GM21447 (cell line): Measurements from ENCODE around the gene LPCAT2.

Source experiments
- ATAC-seq: cut with Tn5 transposase; IDR thresholded peaks from one replicate; pipeline ENCODE4 v1.9.1; 2021; ENCODE audit not compliant: unreplicated experiment

Gene LPCAT2

DNA sequence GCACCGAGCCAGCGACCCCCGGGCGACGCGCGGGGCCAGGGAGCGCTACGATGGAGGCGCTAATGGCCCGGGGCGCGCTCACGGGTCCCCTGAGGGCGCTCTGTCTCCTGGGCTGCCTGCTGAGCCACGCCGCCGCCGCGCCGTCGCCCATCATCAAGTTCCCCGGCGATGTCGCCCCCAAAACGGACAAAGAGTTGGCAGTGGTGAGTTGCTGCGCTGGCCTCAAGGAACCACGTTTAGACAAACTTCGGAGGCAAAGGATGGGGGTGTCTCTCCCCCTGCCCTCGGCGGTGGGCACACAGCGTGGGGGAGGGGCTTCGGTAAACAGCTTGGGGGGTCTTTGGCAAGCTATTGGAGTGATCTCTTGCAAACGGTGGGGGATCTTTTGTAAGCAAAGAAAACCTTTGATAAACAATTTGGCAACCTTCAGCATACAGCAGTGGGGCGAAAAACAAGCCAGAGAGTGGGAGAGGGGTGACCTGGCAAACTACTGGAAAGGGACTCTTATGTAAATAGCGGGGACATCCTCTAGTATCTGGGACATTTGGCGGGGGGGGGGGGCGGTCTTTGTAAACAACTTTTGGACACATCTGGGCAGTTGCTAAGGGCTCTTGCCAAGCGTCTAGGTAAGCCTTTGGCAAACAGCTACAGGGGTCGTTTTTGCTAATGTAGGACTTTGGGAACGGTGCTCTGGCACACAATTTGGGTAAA, 29.3 kb upstream of the LPCAT2 start:
- ATAC-seq = no peak

DNA sequence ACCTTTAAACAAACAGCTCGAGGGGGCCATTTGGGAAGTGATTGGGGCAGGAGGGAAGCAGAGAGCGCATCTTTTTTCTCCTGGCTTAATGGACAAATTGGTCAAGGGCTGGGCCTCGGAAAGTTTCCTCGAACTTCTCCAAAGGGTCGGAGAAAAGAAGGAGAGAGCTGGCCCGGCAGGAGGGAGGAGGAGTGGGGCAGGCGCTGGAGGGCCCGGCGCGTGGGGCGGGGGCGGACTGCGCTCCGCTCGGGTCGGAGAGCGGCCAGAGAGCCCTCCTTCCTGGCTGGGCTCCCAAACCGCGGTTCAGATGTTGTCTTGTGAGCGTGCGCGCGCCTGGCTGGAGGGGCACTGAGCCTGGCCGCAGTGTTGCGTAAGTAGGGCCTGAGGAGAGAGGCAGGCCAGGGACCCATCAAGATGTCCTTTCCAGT, 28.6 kb upstream of the LPCAT2 start:
- ATAC-seq = no peak

DNA sequence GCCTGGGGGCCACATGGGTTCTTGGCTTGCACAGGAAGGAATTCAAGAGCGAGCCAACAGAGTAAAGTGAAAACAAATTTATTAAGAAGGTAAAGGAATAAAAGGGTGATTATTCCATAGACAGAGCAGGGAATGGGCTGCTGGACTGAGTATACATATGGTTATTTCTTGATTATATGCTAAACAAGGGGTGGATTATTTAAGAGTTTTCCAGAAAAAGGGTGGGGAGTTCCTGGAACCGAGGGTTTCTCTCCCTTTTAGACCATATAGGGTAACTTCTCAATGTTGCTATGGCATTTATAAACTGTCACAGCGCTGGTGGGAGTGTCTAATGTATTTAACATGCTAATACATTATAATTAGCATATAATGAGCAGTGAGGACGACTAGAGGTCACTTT, 27.8 kb upstream of the LPCAT2 start:
- no peak for ATAC-seq

DNA sequence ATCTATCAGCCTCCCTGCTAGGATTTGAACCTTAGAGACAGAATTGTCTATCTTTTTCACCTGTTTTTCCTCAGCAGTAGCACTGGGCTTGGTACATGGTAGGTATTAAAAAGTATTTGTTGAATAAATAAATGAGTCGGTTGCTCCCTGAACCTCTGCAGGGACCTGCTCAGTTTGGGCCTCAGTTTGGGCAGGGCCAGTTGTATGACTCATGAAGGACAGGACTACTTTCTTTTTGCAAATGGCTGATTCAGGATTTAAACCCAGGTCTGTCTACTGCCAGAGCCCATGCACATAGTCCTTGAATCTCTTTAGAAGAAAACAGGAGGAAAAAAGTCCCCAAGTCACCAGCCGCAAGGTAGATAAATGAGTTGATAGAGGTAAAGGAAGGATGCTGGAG, 26.8 kb upstream of the LPCAT2 start:
- ATAC-seq = no peak

DNA sequence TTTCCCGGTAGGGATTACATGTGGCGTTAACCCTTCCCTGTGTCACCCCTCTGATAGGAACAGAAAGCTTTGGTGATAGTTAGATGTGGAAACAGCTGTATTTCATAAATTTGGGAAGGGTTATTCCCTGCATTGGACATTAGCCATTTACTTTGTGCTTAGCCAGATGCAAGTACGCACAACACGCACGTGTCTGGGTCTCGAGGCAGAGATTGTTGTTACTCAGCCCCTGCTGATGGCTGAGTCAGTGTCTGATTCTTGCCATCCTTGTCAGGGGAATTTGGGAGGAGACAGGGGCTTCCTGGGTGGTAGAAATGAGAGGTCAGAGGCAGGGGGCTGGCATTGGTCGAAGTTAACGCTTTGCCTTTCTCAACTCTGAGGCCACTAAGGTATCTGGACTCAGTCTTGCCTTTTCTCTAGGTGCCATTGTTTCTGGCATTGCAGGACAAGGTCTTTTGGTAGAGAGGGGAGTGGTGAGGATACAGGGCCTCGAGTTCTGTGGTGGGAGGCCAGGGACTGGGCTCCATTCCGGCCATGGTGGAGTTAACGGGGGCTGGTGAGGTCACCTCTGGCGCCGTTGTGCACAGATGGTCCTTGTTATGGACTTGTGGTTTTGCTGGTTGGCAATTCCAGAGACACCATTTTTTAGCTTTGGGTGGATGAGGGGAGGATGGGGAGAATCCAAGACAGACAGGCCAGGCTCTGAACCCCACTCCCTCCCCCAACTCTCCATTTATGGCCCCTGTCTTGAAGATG, 21.6 kb upstream of the LPCAT2 start:
- no peak for ATAC-seq

DNA sequence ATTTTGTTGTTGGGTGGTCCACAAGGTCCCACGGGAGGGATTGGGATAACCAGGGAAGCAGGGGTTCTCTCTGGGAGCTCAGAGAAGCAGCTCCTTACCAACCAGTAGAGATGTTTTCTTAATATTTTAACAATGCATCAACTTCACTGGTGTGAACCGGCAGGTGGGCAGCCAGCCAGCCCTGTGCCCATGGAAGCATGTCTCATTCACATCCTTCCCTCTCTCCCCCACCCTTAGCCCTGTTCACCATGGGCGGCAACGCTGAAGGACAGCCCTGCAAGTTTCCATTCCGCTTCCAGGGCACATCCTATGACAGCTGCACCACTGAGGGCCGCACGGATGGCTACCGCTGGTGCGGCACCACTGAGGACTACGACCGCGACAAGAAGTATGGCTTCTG, 20.6 kb upstream of the LPCAT2 start:
- ATAC-seq = no peak

DNA sequence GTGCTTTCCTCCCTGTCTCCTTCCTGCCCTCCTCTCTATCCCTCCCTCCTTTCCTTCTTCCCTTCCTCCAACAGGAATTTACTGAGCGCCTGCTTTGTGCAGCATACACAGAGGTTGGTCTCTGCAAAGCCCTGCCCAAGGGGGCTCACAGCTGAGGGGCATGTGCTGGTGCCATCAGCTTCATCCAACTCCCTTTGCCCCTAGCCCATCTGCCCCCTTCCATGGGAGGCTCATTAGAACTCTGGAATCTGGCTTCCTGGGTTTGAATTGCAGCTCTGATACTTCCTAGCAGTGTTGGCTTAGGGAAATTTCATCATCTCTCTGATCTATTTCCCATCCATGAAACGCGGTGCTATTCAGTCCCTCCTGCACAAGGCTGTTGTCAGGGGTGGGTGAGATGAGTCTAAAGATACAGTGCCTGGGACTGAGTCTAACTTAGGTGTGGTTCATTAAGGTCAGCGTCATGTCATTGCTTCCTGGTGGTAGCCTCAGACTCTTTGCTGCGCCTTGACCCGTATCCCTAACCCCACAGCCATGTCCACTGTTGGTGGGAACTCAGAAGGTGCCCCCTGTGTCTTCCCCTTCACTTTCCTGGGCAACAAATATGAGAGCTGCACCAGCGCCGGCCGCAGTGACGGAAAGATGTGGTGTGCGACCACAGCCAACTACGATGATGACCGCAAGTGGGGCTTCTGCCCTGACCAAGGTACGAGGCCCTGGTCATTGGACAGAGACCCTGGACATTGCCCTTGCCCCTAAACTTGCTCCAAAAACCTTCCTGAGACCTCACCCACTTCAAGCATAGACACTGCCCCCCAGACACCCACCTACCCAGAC, 19.5 kb upstream of the LPCAT2 start:
- ATAC-seq = no peak

DNA sequence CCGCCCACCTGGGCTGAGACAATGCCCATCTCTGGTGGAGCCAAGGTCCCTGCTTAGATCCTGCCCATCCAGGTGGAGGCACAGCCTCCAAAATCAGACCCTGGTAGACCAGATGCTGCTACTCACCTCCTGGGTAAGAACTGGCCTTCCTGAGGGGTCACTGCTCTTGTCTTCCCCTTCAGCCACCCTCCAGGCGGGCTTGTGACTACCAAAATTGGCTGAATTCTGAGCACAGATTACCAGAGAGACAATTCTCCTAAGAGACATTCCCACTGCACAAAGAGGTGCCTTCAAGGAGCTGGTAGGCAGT, 19.0 kb upstream of the LPCAT2 start:
- no peak for ATAC-seq

DNA sequence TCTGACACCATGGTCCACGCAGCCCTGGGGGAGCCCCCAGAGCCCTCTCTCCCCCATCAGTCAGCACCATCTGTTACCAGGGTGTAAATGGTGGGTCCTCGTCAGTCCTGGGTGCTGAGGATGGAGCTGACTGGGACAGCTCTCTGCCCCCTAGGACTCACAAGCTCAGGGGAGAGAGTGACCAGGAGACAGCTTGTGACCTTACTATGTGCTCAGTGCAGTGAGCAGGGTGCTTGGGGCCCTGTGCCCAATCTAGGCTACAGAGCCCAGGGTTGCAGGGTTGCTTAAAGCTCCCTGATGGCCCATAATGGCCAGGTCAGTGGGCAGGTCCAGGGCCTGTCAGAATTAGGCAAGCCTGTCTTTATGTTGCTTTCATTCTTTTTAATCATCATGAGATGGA, 18.6 kb upstream of the LPCAT2 start:
- no peak for ATAC-seq

DNA sequence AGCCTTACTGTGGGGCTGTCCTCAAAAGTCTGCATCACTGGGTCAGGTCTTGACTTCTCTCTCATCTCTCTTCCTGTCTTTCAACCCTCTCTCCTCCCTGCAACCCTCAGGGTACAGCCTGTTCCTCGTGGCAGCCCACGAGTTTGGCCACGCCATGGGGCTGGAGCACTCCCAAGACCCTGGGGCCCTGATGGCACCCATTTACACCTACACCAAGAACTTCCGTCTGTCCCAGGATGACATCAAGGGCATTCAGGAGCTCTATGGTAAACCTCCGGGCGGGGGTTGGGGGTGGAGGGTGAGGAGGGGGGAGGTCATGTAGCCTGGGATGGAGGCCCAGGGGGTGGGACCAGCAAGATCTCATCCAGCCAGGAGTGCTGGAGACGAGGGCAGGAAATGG, 17.2 kb upstream of the LPCAT2 start:
- ATAC-seq = no peak

DNA sequence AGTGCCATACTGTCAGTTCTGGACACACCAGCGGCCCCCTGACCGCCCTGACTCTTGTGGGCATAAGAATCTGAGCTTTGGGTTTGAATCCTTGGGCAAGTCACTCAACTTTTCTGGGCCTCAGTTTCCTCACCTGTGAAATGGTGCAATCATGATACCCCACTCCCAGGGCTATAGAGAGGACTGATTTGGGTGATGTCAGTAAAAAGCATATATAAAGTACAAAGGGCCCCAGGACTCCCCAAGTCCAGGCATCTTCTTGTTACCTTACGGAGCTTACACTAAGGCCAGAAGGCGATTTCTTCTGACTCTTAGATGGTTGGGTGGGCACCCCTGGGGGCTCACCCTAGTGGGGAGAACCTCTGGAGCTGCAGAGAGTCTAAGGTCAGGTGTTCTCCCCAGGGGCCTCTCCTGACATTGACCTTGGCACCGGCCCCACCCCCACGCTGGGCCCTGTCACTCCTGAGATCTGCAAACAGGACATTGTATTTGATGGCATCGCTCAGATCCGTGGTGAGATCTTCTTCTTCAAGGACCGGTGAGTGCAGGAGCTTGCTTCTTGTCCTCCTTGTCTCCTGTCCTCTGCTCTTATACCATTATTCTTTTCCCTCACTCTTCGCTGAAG, 16.0 kb upstream of the LPCAT2 start:
- ATAC-seq = no peak

DNA sequence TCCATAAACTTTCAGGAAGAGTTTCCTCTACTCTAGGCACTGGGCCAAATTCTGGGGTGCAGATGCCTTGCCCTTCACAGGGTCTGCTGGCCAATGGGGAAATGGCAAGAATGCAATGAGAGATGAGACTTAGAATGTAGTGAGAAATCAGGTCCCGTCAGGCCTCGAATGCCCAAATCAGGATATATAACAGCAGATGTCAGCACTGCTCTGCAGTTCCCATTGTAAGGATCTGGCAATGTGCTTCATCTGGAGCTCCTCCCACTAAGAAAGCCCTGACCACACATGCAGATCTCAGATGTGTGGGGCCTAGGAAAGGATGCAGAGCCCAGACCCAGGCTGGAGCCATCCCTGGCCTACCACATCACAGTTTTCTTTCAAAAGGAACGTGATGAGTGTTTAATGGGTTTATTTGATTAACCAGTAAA, 13.9 kb upstream of the LPCAT2 start:
- ATAC-seq = no peak

DNA sequence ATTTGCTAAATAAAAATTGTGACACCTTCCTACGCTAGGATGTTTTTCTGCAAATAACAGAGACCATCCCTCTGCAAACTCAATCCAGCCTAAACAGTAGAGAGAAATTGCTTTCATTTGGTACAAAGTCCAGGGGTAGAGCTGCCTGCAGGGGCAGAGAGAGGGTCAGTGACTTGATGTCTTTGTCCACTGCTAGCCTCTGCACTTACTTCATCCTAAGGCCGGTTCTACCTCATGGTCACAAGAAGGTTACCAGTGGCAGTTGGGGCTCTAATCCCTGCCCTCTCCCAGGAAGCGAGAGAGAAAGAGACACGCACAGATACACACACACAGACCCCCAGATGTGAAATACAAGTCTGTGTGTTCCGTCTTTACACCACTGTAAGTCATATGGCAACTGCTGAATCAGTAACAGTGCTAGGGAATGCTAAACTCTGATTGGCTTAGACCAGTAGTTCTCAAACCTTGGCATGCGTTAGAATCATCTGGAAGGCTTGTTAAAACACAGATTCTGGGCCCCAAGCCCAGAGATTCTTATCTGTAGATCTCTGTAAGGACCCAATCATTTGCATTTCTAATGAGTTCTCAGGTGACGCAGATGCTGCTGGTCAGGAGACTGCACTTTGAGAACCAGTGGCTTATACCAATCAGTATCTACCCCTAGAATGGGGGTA, 13.1 kb upstream of the LPCAT2 start:
- no peak for ATAC-seq

DNA sequence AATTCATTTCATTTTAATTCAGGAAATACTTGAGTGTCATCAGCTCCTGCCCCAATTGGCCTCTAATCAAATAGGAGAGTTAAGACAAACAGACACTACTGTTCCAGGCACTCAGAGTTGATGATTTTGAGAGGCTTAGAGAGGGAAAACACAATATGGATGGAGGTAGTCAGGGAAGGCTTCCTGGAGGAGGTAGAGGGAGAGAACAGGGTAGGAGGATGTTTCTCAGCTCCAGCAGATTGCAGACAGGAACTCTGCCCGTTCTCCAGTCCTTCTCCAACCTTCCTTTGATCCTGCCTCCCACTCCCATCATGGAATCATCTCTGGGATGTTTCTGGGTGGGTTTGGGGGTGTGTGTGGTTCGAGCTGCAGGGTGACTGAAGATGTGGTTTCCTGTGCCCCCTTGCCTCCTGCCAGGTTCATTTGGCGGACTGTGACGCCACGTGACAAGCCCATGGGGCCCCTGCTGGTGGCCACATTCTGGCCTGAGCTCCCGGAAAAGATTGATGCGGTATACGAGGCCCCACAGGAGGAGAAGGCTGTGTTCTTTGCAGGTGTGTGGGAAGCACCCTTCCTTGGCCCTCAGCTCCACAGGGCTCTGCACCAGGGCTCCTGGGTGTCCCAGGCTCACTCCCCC, 12.2 kb upstream of the LPCAT2 start:
- no peak for ATAC-seq

DNA sequence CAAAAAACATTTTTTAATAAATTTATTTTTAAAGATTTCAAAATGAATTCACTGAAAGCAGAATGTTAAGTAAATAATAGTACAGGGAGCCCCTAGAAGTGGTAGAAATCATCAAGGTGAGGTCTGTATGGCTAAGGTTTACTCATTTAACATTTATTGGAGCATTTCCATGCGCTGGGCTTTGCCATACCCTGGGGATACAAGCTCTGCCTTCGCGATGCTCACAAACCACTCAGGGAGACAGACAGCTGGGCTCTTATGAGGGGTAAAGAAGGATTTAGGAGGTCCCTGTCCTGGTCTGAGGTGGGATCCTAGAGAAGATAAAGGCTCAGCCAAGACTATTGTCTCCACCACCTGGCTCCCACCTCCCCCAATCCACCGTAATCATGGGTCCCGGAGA, 11.3 kb upstream of the LPCAT2 start:
- no peak for ATAC-seq

DNA sequence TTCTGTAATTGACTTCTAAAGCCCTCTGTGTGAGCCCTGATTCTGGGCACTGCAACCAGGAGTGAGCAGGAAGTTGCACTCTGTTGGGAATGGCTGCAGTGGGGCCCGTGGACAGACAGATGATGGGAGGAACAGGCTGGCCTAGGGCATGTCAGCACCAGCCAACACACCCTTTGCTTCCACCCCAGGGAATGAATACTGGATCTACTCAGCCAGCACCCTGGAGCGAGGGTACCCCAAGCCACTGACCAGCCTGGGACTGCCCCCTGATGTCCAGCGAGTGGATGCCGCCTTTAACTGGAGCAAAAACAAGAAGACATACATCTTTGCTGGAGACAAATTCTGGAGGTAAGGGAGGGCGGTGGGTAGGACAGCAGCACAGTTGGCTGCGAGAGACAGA, 10.8 kb upstream of the LPCAT2 start:
- ATAC-seq = no peak

DNA sequence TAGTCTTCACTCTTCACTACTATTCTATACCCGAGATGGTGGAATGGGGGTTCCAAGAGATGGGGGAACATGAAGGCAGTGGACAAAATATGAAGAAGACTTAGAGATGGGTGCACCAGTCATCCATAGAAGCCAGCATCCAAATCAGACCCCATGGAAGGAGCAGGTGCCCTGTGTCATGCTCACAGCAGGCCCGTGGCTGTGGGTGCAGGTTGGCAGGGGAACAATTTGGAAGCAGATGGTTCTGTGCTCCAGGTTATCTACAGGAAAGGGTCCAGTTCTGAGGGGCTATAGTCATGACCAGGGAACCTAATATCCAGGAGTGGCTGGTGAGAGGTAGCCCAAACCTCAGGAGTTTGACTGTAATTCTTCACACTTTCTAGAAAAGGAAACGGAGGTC, 9.6 kb upstream of the LPCAT2 start:
- no peak for ATAC-seq

DNA sequence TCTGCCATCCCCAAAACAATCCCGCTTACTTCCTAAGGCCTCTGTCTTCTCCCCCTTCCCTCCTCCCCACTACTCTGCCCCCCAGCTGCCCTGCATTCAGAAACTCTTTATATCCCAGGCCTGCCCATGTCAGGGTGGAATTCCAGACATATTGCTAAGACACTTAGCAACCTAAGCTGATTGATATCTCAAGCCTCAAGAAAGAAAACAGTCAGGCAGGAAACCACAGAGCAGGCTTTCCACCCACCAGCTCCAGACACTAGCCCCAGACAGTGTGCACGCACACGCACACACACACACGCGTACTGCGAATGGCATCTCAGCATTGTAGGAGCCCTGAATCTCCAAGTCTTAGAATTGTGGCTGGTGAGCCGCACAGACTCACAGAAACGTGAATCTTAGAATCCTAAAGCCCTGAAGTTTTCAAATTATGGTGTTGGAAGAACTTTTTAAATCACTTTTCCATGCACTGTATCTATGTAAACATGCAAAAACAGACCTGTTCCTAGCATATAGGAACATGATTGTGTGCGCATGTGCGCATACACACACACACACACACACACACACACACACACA, 8.8 kb upstream of the LPCAT2 start:
- ATAC-seq = no peak

DNA sequence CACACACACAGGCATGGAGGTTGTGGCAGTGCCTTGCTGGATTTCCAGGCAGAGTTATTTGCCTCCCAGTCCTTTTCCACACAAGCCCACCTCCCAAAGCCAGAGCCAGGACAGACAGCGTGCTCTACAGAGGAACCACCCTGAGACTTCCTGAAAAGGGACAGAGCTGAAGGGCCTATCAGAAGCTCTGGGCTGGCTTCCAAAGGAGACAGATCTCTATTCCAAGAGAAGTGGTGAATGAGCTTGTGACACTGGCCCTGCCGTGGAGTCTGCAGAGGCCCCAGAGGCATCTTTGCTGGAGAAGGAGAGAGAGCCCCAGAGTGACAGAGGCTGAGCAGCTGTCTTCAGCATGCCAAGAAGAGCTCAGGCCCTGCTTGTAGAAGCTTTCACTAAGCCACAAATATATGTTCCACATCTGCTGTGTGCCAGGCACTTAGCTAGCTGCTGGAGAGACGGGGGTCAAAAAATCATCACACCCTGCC, 8.3 kb upstream of the LPCAT2 start:
- ATAC-seq = no peak
